ENCODE results near the gene MACIR. TPM values are rescaled to one million over a fixed set of nuclear protein-coding genes. Genes with fewer than 3 reads are reported as not detected.
A peak's percentile ranks its signal among the peaks of the same experiment; 100 is the strongest.

MACIR gene
- total and polyA plus RNA-seq, 10 of the 15 experiments (the other 5 are each of a cell fraction or from before 2014, with no cell fraction given): 2.1 to 16.1 (median 10.8) TPM

GRCh38 chr5:103315455-103315854 lies 56.9 kb downstream of the MACIR start:
- POLR2A ChIA-PET: interaction anchor here (0.7 kb wide), 1 partner anchor 39 kb away, joined by 6 read pairs; no protein-coding TSS in a partner anchor
- intact Hi-C loops (cut with micrococcal nuclease; ENCODE audit: unreplicated experiment) (no loop called here), in situ Hi-C loops (cut with MboI) (no loop called here)
- no peak overlapping the region for H2AFZ ChIP-seq (ENCODE audit: control insufficient read depth, low read depth, low read length)
- 2% methylated on average over 3 of the region's 3 CpGs for WGBS (ENCODE audit: insufficient coverage, insufficient replicate concordance, low lambda C conversion rate, missing lambda C conversion rate)
- SMC1A ChIA-PET (ENCODE audit: uncharacterized antibody, unreplicated experiment): no interaction called here
- BruUV-seq (replicated peaks): no TSS peak
- RAD21 ChIA-PET (ENCODE audit: unreplicated experiment): no interaction called here
- no peaks in the 10 kb centered on the region for H3K79me2 ChIP-seq (ENCODE audit: control insufficient read depth, insufficient read depth, low read length)
- H3K27me3 ChIP-seq (replicated peaks in 1 of 2; ENCODE audit: control insufficient read depth in 2 of 2, insufficient read depth in 2 of 2, low read length in 1 of 2): no peaks in the 10 kb centered on the region
- H4K20me1 ChIP-seq (ENCODE audit: control insufficient read depth, insufficient read depth): no peaks in the 10 kb centered on the region
- ATAC-seq: peak; percentile 27; the same call in 1 of the 3 replicates
- no peak overlapping the region for H3K9ac ChIP-seq (ENCODE audit: control insufficient read depth, insufficient read depth, low read length)
- FAIRE-seq: no peak
- no peak overlapping the region for H3K4me3 ChIP-seq
- TF ChIP-seq STAT3 (IDR thresholded peaks at IDR 0.05; ENCODE audit: low read depth, low read length): no peak
- no peak for TF ChIP-seq SREBF2 (IDR thresholded peaks at IDR 0.05; ENCODE audit: low read length)
- no peak for TF ChIP-seq CHD1 (IDR thresholded peaks at IDR 0.05; ENCODE audit: low read depth, low read length)
- no peak for TF ChIP-seq ZNF274 (IDR thresholded peaks at IDR 0.05; ENCODE audit: insufficient read depth, insufficient read length)
- no peak for TF ChIP-seq TCF3 (IDR thresholded peaks at IDR 0.05; ENCODE audit: borderline replicate concordance, insufficient read depth, low read depth, low read length)
- no peak for TF ChIP-seq SIX5 (IDR thresholded peaks at IDR 0.05; ENCODE audit: low read depth, low read length, severe bottlenecking)
- TF ChIP-seq BACH1 (IDR thresholded peaks at IDR 0.05; ENCODE audit: borderline replicate concordance): no peak
- TF ChIP-seq, protein P1, sequence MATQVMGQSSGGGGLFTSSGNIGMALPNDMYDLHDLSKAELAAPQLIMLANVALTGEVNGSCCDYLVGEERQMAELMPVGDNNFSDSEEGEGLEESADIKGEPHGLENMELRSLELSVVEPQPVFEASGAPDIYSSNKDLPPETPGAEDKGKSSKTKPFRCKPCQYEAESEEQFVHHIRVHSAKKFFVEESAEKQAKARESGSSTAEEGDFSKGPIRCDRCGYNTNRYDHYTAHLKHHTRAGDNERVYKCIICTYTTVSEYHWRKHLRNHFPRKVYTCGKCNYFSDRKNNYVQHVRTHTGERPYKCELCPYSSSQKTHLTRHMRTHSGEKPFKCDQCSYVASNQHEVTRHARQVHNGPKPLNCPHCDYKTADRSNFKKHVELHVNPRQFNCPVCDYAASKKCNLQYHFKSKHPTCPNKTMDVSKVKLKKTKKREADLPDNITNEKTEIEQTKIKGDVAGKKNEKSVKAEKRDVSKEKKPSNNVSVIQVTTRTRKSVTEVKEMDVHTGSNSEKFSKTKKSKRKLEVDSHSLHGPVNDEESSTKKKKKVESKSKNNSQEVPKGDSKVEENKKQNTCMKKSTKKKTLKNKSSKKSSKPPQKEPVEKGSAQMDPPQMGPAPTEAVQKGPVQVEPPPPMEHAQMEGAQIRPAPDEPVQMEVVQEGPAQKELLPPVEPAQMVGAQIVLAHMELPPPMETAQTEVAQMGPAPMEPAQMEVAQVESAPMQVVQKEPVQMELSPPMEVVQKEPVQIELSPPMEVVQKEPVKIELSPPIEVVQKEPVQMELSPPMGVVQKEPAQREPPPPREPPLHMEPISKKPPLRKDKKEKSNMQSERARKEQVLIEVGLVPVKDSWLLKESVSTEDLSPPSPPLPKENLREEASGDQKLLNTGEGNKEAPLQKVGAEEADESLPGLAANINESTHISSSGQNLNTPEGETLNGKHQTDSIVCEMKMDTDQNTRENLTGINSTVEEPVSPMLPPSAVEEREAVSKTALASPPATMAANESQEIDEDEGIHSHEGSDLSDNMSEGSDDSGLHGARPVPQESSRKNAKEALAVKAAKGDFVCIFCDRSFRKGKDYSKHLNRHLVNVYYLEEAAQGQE (IDR thresholded peaks at IDR 0.05; ENCODE audit: low read depth, low read length): no peak
- H3K27ac ChIP-seq (ENCODE audit: control insufficient read depth, insufficient read depth): no peak overlapping the region
- no peaks in the 10 kb centered on the region for H3K9me3 ChIP-seq (replicated peaks; ENCODE audit: control insufficient read depth, insufficient read depth, low read length)
- no peak for DNase-seq (ENCODE audit: low read depth, low spot score)
- no peaks in the 10 kb centered on the region for H3K36me3 ChIP-seq (ENCODE audit: control insufficient read depth in 2 of 2, insufficient read depth in 2 of 2, low read length in 1 of 2)
- CTCF ChIA-PET: no interaction called here
- no peak overlapping the region for H3K4me2 ChIP-seq (ENCODE audit: control insufficient read depth, insufficient read depth)
- H3K4me1 ChIP-seq (ENCODE audit: control insufficient read depth, insufficient read depth, low read length): no peaks in the 10 kb centered on the region
